Measurements from ENCODE around the gene IMPG1.

IMPG1 gene

GRCh38 chr6:76003686-76004085 lies 68.8 kb downstream of the IMPG1 start:
- Histone ChIP-seq H3K27ac (no peak overlapping the region), H3K27me3 (no peaks in the 10 kb centered on the region), H3K36me3 (no peaks in the 10 kb centered on the region), H3K4me1 (ENCODE audit: control insufficient read depth in 1 of 2, insufficient read depth in 1 of 2, low read depth in 1 of 2, low read length in 1 of 2) (no peaks in the 10 kb centered on the region), H3K4me3 (ENCODE audit: low read depth in 1 of 2, low read length in 1 of 2) (no peak overlapping the region), H3K9me3 (no peaks in the 10 kb centered on the region)
- no peak for TF ChIP-seq CTCF (IDR thresholded peaks at IDR 0.05)

GRCh38 chr6:76003113-76003512 lies 69.3 kb downstream of the IMPG1 start:
- H3K4me3 ChIP-seq (ENCODE audit: low read depth in 1 of 2, low read length in 1 of 2): no peak overlapping the region
- no peak for TF ChIP-seq CTCF (IDR thresholded peaks at IDR 0.05)
- H3K27ac ChIP-seq: no peak overlapping the region
- H3K27me3 ChIP-seq: no peaks in the 10 kb centered on the region
- H3K4me1 ChIP-seq (ENCODE audit: control insufficient read depth in 1 of 2, insufficient read depth in 1 of 2, low read depth in 1 of 2, low read length in 1 of 2): no peaks in the 10 kb centered on the region
- no peaks in the 10 kb centered on the region for H3K9me3 ChIP-seq
- no peaks in the 10 kb centered on the region for H3K36me3 ChIP-seq

GRCh38 chr6:76000629-76001028 lies 71.8 kb downstream of the IMPG1 start:
- no peaks in the 10 kb centered on the region for H3K9me3 ChIP-seq
- H3K4me1 ChIP-seq (ENCODE audit: control insufficient read depth in 1 of 2, insufficient read depth in 1 of 2, low read depth in 1 of 2, low read length in 1 of 2): no peaks in the 10 kb centered on the region
- H3K4me3 ChIP-seq (ENCODE audit: low read depth in 1 of 2, low read length in 1 of 2): no peak overlapping the region
- no peaks in the 10 kb centered on the region for H3K36me3 ChIP-seq
- no peak overlapping the region for H3K27ac ChIP-seq
- no peak for TF ChIP-seq CTCF (IDR thresholded peaks at IDR 0.05)
- H3K27me3 ChIP-seq: no peaks in the 10 kb centered on the region

- Histone ChIP-seq H3K4me3 (ENCODE audit: low read depth in 1 of 2, low read length in 1 of 2) (no peak overlapping the region), H3K9me3 (no peaks in the 10 kb centered on the region), H3K4me1 (ENCODE audit: control insufficient read depth in 1 of 2, insufficient read depth in 1 of 2, low read depth in 1 of 2, low read length in 1 of 2) (no peaks in the 10 kb centered on the region), H3K27me3 (no peaks in the 10 kb centered on the region), H3K27ac (no peak overlapping the region), H3K36me3 (no peaks in the 10 kb centered on the region)
- no peak for TF ChIP-seq CTCF (IDR thresholded peaks at IDR 0.05)
Observed at GRCh38 chr6:75997696-75998095, 74.8 kb downstream of the IMPG1 start.

GRCh38 chr6:75993236-75994162 lies 79.0 kb downstream of the IMPG1 start:
- Histone ChIP-seq H3K27me3 (no peaks in the 10 kb centered on the region), H3K4me1 (ENCODE audit: control insufficient read depth in 1 of 2, insufficient read depth in 1 of 2, low read depth in 1 of 2, low read length in 1 of 2) (no peaks in the 10 kb centered on the region), H3K36me3 (no peaks in the 10 kb centered on the region), H3K9me3 (no peaks in the 10 kb centered on the region), H3K27ac (no peak overlapping the region), H3K4me3 (ENCODE audit: low read depth in 1 of 2, low read length in 1 of 2) (no peak overlapping the region)
- no peak for TF ChIP-seq CTCF (IDR thresholded peaks at IDR 0.05)

Measured in neutrophil (primary cell).